Activated T-cell treated with anti-CD3 and anti-CD28 coated beads for 1 hour (primary cell): ENCODE measurements around the gene RPL7A.
"Not testable (repeated sequence)": the region's sequence is repeated elsewhere in the genome, so short reads cannot be mapped to it uniquely, and the experiment has no call there.

Source experiments
- DNase-seq: peaks from one replicate; pipeline ENCODE4 v3.0.0-alpha.2; 2020; ENCODE audit warnings: low read depth

Gene RPL7A

GRCh38 chr9:133347985-133348717 is at the start of gene RPL7A, which contains the start of gene MED22:
Gene RPL7A, plus strand, starts transcription at chr9:133348218. Its CDS starts 26 bp downstream, at chr9:133348244.
Gene MED22, minus strand, starts transcription at chr9:133348131. Its CDS starts 1,469 bp downstream, at chr9:133346662.
- DNase-seq = peak; percentile 83

GRCh38 chr9:133299996-133300395 is 48.0 kb upstream of the RPL7A start:
- not testable (repeated sequence) for DNase-seq

- DNase-seq = no peak
These were observed 46.5 kb upstream of the RPL7A start for GRCh38 chr9:133301253-133302230.

- DNase-seq = no peak
These were observed 44.5 kb upstream of the RPL7A start for GRCh38 chr9:133303266-133304157.

- no peak for DNase-seq
These were observed 43.9 kb upstream of the RPL7A start for GRCh38 chr9:133304158-133304470.

- DNase-seq = no peak
These were observed 43.3 kb upstream of the RPL7A start for GRCh38 chr9:133304477-133305377.

GRCh38 chr9:133305731-133306130 is 42.3 kb upstream of the RPL7A start:
- no peak for DNase-seq

GRCh38 chr9:133306242-133307204 is 41.5 kb upstream of the RPL7A start:
- DNase-seq = no peak

- no peak for DNase-seq
These were observed 40.7 kb upstream of the RPL7A start for GRCh38 chr9:133307301-133307700.

- no peak for DNase-seq
These were observed 38.4 kb upstream of the RPL7A start for GRCh38 chr9:133309608-133310007.

- no peak for DNase-seq
These were observed 32.0 kb upstream of the RPL7A start for GRCh38 chr9:133315997-133316396.

- DNase-seq = not testable (repeated sequence)
These were observed 30.5 kb upstream of the RPL7A start for GRCh38 chr9:133317551-133317950.

GRCh38 chr9:133320421-133320881 is 27.6 kb upstream of the RPL7A start:
- no peak for DNase-seq

- DNase-seq = no peak
These were observed 26.5 kb upstream of the RPL7A start for GRCh38 chr9:133321411-133321935.

GRCh38 chr9:133322701-133323100 is 25.3 kb upstream of the RPL7A start:
- DNase-seq = no peak

GRCh38 chr9:133323211-133323610 is 24.8 kb upstream of the RPL7A start:
- DNase-seq = no peak

GRCh38 chr9:133323991-133324703 is 23.9 kb upstream of the RPL7A start:
- DNase-seq = no peak

- not testable (repeated sequence) for DNase-seq
These were observed 21.0 kb upstream of the RPL7A start for GRCh38 chr9:133327021-133327420.
